ENCODE measurements around the gene DUX4.
"Not testable (repeated sequence)": the region's sequence is repeated elsewhere in the genome, so short reads cannot be mapped to it uniquely, and the experiment has no call there.

The DUX4 gene

GRCh38 chr4:190173428-190173827, at the start of gene DUX4:
Gene DUX4, plus strand, starts transcription at chr4:190173774. Its CDS starts 0 bp downstream, at chr4:190173774.
- not testable (repeated sequence) for DNase-seq

GRCh38 chr4:190175436-190175835, 1.9 kb downstream of the DUX4 start:
- DNase-seq = not testable (repeated sequence)

GRCh38 chr4:190177727-190178605, 4.4 kb downstream of the DUX4 start:
- DNase-seq = not testable (repeated sequence)

- DNase-seq = not testable (repeated sequence)
Observed at GRCh38 chr4:190178606-190178990, 5.0 kb downstream of the DUX4 start.

- DNase-seq = not testable (repeated sequence)
Observed at GRCh38 chr4:190179030-190179739, 5.6 kb downstream of the DUX4 start.

GRCh38 chr4:190179740-190180094, 6.1 kb downstream of the DUX4 start:
- DNase-seq = not testable (repeated sequence)

- not testable (repeated sequence) for DNase-seq
Observed at GRCh38 chr4:190180947-190181346, 7.4 kb downstream of the DUX4 start.

GRCh38 chr4:190181481-190182100, 8.0 kb downstream of the DUX4 start:
- DNase-seq = not testable (repeated sequence)

GRCh38 chr4:190203510-190203909, 29.9 kb downstream of the DUX4 start:
- DNase-seq = not testable (repeated sequence)

Data from retina (tissue), 1 donor.